Keratinocyte (primary cell): ENCODE measurements around the gene STXBP1.

Experiments used
- EZH2 ChIP-seq: IDR thresholded peaks from one replicate; pipeline ENCODE4 v1.6.1; 2012; ENCODE audit warnings: inconsistent platforms, mild to moderate bottlenecking, low read length, moderate library complexity
- TF ChIP-seq, protein P1 (sequence below), 3 experiments: IDR thresholded peaks in 1 of 3; conservative IDR thresholded peaks in 1 of 3; optimal IDR thresholded peaks in 1 of 3; 2 replicates in 2 of 3; 3 replicates in 1 of 3; pipeline versions ENCODE3 to v1.5.1; 2011; ENCODE audit warnings: low read length in 3 of 3, mild to moderate bottlenecking in 3 of 3, moderate library complexity in 2 of 3, control low read depth in 1 of 3, inconsistent platforms in 1 of 3; ENCODE audit not compliant: insufficient read depth in 2 of 3; ENCODE audit errors: extremely low read depth in 1 of 3

DNA sequence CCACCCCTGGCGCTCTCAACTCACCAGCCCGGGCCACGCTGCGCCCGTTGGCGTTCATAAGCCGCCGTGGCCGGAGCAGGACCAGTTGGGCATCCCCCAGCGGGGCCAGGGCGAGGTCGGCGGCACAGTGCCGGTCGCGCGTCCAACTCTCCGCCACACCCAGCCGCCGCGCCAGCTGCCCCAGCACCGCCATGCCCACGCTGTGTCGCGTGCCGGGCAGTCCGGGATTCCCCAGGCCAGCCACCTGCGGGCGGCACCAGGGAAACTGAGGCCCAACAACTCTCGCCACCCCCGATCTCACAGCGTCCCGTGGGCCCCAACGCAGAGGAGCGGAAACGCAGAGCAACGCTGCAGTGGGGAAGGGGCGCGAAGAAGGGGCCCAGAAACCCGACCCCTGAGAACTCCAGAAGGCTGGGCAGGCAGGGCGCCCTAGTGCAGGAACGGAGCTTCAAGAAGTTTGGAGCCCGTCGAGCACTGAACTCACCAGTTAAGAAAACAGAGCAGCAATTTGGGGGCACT is 102.9 kb downstream of the STXBP1 start:
- TF ChIP-seq, protein P1, sequence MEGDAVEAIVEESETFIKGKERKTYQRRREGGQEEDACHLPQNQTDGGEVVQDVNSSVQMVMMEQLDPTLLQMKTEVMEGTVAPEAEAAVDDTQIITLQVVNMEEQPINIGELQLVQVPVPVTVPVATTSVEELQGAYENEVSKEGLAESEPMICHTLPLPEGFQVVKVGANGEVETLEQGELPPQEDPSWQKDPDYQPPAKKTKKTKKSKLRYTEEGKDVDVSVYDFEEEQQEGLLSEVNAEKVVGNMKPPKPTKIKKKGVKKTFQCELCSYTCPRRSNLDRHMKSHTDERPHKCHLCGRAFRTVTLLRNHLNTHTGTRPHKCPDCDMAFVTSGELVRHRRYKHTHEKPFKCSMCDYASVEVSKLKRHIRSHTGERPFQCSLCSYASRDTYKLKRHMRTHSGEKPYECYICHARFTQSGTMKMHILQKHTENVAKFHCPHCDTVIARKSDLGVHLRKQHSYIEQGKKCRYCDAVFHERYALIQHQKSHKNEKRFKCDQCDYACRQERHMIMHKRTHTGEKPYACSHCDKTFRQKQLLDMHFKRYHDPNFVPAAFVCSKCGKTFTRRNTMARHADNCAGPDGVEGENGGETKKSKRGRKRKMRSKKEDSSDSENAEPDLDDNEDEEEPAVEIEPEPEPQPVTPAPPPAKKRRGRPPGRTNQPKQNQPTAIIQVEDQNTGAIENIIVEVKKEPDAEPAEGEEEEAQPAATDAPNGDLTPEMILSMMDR (optimal IDR thresholded peaks at IDR 0.05 in 1 of 3, IDR thresholded peaks at IDR 0.05 in 1 of 3, conservative IDR thresholded peaks at IDR 0.05 in 1 of 3; ENCODE audit: extremely low read depth in 1 of 3, insufficient read depth in 2 of 3, low read length in 3 of 3), result no peak
- no peak for TF ChIP-seq EZH2
